ENCODE results near the gene CD47.

GRCh38 chr3:108131475-108132134, 40.8 kb upstream of the CD47 start:
- TF ChIP-seq, protein P1, sequence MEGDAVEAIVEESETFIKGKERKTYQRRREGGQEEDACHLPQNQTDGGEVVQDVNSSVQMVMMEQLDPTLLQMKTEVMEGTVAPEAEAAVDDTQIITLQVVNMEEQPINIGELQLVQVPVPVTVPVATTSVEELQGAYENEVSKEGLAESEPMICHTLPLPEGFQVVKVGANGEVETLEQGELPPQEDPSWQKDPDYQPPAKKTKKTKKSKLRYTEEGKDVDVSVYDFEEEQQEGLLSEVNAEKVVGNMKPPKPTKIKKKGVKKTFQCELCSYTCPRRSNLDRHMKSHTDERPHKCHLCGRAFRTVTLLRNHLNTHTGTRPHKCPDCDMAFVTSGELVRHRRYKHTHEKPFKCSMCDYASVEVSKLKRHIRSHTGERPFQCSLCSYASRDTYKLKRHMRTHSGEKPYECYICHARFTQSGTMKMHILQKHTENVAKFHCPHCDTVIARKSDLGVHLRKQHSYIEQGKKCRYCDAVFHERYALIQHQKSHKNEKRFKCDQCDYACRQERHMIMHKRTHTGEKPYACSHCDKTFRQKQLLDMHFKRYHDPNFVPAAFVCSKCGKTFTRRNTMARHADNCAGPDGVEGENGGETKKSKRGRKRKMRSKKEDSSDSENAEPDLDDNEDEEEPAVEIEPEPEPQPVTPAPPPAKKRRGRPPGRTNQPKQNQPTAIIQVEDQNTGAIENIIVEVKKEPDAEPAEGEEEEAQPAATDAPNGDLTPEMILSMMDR (IDR thresholded peaks at IDR 0.05; ENCODE audit: borderline replicate concordance, extremely low read depth, low read length, poor library complexity, severe bottlenecking), result no peak
- TF ChIP-seq EZH2 (IDR thresholded peaks at IDR 0.05; ENCODE audit: borderline replicate concordance, low read depth, low read length, severe bottlenecking), result no peak

Measured in DND-41 (cell line).